Right lobe of liver (tissue), 6 donors: ENCODE data around the gene HAP1. TPM values are rescaled to one million over a fixed set of nuclear protein-coding genes. Genes with fewer than 3 reads are reported as not detected.

ENCODE experiments used
- ATAC-seq, 4 donors: fragments of 200-7000 bp; cut with Tn5 transposase; one replicate each; pipeline ENCODE4 v1.9.1; 2020; ENCODE audit warnings: mild to moderate bottlenecking in 4 of 4, moderate library complexity in 4 of 4
- DNase-seq, 3 donors: peaks; one replicate each; pipeline ENCODE4 v3.0.0-alpha.2; 2020
- H3K27ac ChIP-seq, 3 donors: fragments of 200-600 bp; one replicate each; pipeline ENCODE4 v1.8.0; 2022
- H3K27me3 ChIP-seq, 2 donors: fragments of 200-600 bp; one replicate each; pipeline ENCODE4 v1.8.0; 2022
- H3K36me3 ChIP-seq, 4 donors: fragments of 200-600 bp; sonication (generic) in 1 of 4; one replicate each; pipeline versions ENCODE4 v1.5.1 to v1.8.0; 2017 to 2022; ENCODE audit warnings: control low read depth in 1 of 4
- H3K4me1 ChIP-seq, 4 donors: fragments of 200-600 bp; sonication (generic) in 1 of 4; one replicate each; pipeline versions ENCODE4 v1.5.1 to v1.8.0; 2017 to 2022; ENCODE audit warnings: control low read depth in 1 of 4
- H3K4me3 ChIP-seq, 3 donors: fragments of 200-600 bp; one replicate each; pipeline ENCODE4 v1.8.0; 2022
- H3K9me3 ChIP-seq, 4 donors: fragments of 200-600 bp; sonication (generic) in 1 of 4; one replicate each; pipeline versions ENCODE4 v1.5.1 to v1.8.0; 2017 to 2022; ENCODE audit warnings: control low read depth in 1 of 4
- POLR2A ChIP-seq: fragments of 450-650 bp; IDR thresholded peaks from one replicate; pipeline ENCODE4 v1.6.1; 2017; ENCODE audit warnings: antibody characterized with exemption, mild to moderate bottlenecking
- WGBS: methylation state at CpG from one replicate; pipeline ENCODE4 v1.1.6; 2018; ENCODE audit warnings: low coverage, low lambda C conversion rate; ENCODE audit not compliant: insufficient coverage; ENCODE audit errors: missing lambda C conversion rate; 5-methylcytosine and 5-hydroxymethylcytosine counted together
- intact Hi-C, 2 donors: fragments of 100-400 bp; cut with DNase I; formaldehyde crosslinking; loops; one replicate each; pipeline versions ENCODE4 v1.11.2 to v1.14.1; 2022
- total RNA-seq, 6 experiments: library from RNA; depleted of rRNA in 2 of 6; stranded (reverse); fragments of >200 nt in 2 of 6; fragmentation: NEBNext Ultra II Directional in 3 of 6; extraction: Animal tissue kit (Norgen Biotek cat#: 25700) in 3 of 6; gene quantifications; one replicate each; pipeline versions ENCODE4 v1.1.0 to v1.2.4, GENCODE V29; 2016 to 2023
- TF ChIP-seq, protein P1 (sequence below), 4 donors: fragments of 200-600 bp in 3 of 4; fragments of 450-650 bp in 1 of 4; IDR thresholded peaks; one replicate each; pipeline versions ENCODE4 v1.5.1 to v1.8.0; 2016 to 2022; ENCODE audit warnings: antibody characterized with exemption in 4 of 4, mild to moderate bottlenecking in 2 of 4
- donor health status: DM: no; HTN: yes; CAD: no.
- donor health status: DM: no; HTN: no; CAD: no.
- donor health status: DM: no; HTN: no; CAD: no.
- donor health status: DM: no; HTN: yes; CAD: no.
- donor health status: DM: no; HTN: yes; CAD: no.

Gene HAP1
- total RNA-seq, 6 experiments from 2014 or later = 0.07 to 0.10 (median 0.07) TPM; not detected in 3

GRCh38 chr17:41771389-41772206 lies 37.2 kb upstream of the HAP1 start:
- H3K27ac ChIP-seq = peak overlapping the region; percentile 70 to 97 (median 96)
- peaks cover 0 to 48% (median 22%) of the 10 kb centered on the region in 4 donors for H3K36me3 ChIP-seq
- no peaks in the 10 kb centered on the region for H3K27me3 ChIP-seq
- DNase-seq (no peak), ATAC-seq (no peak)
- TF ChIP-seq POLR2A = no peak
- TF ChIP-seq, protein P1, sequence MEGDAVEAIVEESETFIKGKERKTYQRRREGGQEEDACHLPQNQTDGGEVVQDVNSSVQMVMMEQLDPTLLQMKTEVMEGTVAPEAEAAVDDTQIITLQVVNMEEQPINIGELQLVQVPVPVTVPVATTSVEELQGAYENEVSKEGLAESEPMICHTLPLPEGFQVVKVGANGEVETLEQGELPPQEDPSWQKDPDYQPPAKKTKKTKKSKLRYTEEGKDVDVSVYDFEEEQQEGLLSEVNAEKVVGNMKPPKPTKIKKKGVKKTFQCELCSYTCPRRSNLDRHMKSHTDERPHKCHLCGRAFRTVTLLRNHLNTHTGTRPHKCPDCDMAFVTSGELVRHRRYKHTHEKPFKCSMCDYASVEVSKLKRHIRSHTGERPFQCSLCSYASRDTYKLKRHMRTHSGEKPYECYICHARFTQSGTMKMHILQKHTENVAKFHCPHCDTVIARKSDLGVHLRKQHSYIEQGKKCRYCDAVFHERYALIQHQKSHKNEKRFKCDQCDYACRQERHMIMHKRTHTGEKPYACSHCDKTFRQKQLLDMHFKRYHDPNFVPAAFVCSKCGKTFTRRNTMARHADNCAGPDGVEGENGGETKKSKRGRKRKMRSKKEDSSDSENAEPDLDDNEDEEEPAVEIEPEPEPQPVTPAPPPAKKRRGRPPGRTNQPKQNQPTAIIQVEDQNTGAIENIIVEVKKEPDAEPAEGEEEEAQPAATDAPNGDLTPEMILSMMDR (IDR thresholded peaks at IDR 0.05) = no peak
- no peaks in the 10 kb centered on the region for H3K9me3 ChIP-seq
- intact Hi-C loops = no loop called here
- H3K4me3 ChIP-seq = peak overlapping the region in 2 of 3 donors; percentile 49 to 55
- peaks cover 0 to 50% (median 20%) of the 10 kb centered on the region in 4 donors for H3K4me1 ChIP-seq
- WGBS = 40% methylated on average over 2 of the region's 17 CpGs

- intact Hi-C loops = no loop called here
- H3K4me3 ChIP-seq = no peak overlapping the region
- no peaks in the 10 kb centered on the region for H3K27me3 ChIP-seq
- DNase-seq = no peak
- TF ChIP-seq, protein P1 (IDR thresholded peaks at IDR 0.05) = no peak
- TF ChIP-seq POLR2A = no peak
- H3K36me3 ChIP-seq = peaks cover 0 to 64% (median 30%) of the 10 kb centered on the region in 4 donors
- H3K4me1 ChIP-seq = peaks cover 0 to 35% (median 10%) of the 10 kb centered on the region in 4 donors
- H3K27ac ChIP-seq = no peak overlapping the region
- H3K9me3 ChIP-seq = no peaks in the 10 kb centered on the region
- 88% methylated on average over 2 of the region's 3 CpGs for WGBS
- ATAC-seq = no peak
Measured at GRCh38 chr17:41769985-41770384, 35.5 kb upstream of the HAP1 start.

DNA sequence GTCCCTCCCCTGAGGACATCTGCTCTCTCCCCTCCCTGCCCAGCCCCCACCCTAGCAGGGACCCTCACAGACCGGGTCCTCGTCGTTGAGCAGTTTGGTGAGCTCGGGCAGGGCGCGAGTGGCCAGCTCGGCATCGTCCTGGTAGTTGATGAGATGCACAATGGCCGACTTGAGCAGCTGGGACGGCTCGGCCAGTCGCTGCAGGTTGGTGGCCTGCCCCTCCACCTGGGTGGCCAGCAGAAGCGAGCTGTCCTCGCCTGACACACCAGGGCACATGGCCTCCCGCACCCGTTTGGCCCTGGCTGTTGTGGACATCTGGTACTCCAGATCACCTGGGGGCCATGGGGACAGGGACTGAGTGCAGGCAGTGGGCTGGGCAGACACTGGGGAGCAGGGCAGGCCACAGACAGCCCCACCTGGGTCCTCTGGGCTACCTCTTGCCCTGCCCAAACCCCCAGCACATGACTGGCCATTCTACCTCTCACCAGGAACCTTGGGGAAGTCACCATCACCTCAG lies 35.0 kb upstream of the HAP1 start:
- no peaks in the 10 kb centered on the region for H3K27me3 ChIP-seq
- no peaks in the 10 kb centered on the region for H3K9me3 ChIP-seq
- H3K27ac ChIP-seq = no peak overlapping the region
- intact Hi-C loops = no loop called here
- TF ChIP-seq, protein P1 (IDR thresholded peaks at IDR 0.05) = no peak
- TF ChIP-seq POLR2A = no peak
- ATAC-seq (peak in 1 of 4 donors; percentile 6), DNase-seq (no peak)
- WGBS = no CpG with 5 or more reads among the region's 16 CpGs
- peaks cover 0 to 30% (median 8%) of the 10 kb centered on the region in 4 donors for H3K4me1 ChIP-seq
- H3K4me3 ChIP-seq = no peak overlapping the region
- peaks cover 0 to 70% (median 33%) of the 10 kb centered on the region in 4 donors for H3K36me3 ChIP-seq

- no peak for DNase-seq
Measured at GRCh38 chr17:41768682-41769288, 34.3 kb upstream of the HAP1 start.

More at GRCh38 chr17:41768682-41769288, 34.3 kb upstream of the HAP1 start:
- ATAC-seq = no peak
- Histone ChIP-seq H3K27ac (no peak overlapping the region), H3K27me3 (no peaks in the 10 kb centered on the region), H3K9me3 (no peaks in the 10 kb centered on the region), H3K4me3 (no peak overlapping the region), H3K36me3 (peaks cover 0 to 76% (median 36%) of the 10 kb centered on the region in 4 donors), H3K4me1 (peaks cover 0 to 23% (median 5%) of the 10 kb centered on the region in 4 donors)
- WGBS = 73% methylated on average over 5 of the region's 23 CpGs
- no peak for TF ChIP-seq POLR2A
- intact Hi-C loops = no loop called here
